GM19438 (cell line): ENCODE results near the gene TGFB1.
A peak's percentile ranks its signal among the peaks of the same experiment; 100 is the strongest.

Source experiments
- ATAC-seq: cut with Tn5 transposase; IDR thresholded peaks from one replicate; pipeline ENCODE4 v1.9.1; 2021; ENCODE audit warnings: low read depth; ENCODE audit not compliant: unreplicated experiment

Gene TGFB1

DNA sequence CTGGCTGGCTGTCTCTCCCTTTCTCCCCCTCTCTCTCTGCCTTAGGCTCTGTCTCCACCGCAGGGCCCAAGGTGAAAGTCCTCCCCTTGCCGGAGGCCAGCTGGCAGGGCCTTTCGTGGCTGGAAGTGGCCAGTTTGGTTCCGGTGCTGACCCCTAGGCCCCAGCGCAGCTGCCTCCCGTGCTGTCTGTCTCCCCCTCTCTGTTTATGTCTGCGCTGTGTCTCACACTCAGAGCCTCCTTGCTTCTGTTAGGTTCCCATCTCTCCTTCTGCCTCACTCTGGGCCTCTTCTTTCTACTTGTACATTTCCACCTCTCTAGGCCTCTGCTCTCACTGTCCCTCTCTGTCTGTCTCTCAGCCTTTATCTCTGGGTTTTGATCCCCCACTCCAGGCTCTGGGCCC, 30.7 kb downstream of the TGFB1 start:
- ATAC-seq, result no peak

DNA sequence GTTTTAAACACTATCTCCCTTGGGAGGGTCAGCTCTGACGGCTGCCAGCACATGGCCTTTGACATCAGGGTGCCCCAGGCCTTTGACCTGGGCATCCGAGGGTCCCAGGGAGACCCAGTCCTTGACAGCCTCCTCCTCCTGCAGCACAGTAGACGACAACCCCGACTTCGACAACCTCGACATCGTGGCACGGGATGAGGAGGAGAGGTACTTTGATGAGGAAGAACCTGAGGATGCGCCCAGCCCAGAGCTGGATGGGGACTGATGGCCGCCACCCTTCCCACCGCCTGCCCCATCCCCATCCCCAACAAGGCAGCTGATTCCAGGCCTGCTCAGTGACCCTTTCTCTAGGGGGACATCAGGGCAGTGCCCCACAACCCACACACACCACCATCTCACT, 31.3 kb downstream of the TGFB1 start:
- no peak for ATAC-seq

DNA sequence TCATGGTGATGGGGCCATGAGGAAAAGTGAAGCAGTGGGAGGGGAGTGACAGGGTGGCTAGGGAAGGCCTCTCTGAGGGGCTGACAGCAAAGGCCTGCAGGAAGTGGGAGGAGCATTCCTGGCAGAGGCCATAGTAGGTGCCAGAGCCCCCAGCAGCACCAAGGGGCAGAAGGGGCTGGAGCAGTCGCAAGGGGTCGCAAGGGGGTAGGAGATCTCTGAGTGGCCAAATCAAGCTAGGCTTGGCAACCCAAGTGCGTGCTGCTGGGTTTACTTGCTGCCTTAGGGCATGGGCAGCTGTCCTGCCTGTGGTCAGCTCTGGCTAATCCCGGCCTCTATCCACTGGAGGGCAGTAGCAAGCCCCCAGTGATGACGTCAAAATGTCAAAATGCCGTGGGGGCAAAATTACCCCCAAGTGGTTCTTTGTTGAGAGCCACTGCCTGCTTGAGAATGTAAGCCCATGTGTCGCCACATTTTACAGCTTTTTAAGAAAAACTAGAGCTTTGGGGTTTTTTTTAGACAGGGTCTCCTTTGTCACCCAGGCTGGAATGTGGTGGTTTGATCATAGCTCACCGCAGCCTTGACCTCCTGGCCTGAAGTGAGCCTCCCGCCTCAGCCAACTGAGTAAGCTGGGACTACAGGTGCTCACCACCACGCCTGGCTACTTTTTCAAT, 32.0 kb downstream of the TGFB1 start:
- no peak for ATAC-seq

DNA sequence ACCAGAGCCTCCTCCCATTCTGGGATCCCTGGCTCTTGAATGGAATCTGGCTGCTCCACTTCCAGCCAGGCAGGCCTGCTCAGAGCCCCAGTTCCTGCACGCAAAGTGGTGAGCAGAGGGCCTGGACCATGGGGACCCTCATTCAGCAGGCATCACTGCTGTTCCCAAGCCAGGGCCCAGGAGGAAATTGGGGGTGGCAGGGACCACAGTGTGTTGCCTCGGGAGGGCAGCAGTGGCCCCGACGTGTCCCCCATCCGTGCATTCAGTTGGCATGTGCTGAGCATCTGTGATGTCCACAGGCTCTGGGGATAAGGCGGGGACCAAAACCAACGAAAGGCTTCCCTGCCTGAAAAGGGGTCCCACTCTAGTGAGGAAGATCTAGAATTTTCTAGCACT, 32.5 kb downstream of the TGFB1 start:
- no peak for ATAC-seq

DNA sequence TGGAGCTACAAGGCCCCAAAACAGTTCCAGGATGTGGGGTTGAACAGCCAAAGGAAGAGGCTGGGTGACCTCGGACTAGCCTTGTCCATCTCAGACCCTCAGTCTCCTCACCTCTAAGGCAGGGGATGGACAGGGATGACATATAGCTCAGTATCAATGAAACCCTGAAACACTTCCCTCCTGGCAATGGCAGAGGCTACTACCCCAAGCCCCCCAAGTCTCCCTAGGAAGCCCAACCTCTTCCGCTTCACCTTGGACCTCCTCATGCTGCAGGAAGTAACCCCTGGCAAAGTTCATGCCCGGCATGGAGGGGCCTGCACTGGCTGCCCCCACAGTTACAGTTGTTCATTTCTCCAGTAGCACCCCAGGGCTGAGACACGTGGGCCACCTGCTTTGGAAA, 33.2 kb downstream of the TGFB1 start:
- ATAC-seq, result no peak

DNA sequence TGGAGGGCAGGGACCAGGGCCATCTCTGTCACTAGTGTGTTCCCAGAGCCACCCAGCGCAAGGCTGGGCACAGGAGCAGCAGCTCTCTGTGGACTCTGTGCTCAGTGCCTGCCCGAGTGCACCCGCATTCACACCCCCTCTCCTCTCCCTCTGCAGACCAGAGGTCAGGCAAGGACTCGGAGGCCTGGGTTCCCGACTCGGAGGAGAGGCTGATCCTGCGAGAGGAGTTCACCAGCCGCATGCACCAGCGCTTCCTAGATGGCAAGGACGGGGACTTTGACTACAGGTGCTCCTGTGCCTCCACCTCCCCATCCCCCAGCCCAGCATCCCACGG, 33.6 kb downstream of the TGFB1 start:
- no peak for ATAC-seq

DNA sequence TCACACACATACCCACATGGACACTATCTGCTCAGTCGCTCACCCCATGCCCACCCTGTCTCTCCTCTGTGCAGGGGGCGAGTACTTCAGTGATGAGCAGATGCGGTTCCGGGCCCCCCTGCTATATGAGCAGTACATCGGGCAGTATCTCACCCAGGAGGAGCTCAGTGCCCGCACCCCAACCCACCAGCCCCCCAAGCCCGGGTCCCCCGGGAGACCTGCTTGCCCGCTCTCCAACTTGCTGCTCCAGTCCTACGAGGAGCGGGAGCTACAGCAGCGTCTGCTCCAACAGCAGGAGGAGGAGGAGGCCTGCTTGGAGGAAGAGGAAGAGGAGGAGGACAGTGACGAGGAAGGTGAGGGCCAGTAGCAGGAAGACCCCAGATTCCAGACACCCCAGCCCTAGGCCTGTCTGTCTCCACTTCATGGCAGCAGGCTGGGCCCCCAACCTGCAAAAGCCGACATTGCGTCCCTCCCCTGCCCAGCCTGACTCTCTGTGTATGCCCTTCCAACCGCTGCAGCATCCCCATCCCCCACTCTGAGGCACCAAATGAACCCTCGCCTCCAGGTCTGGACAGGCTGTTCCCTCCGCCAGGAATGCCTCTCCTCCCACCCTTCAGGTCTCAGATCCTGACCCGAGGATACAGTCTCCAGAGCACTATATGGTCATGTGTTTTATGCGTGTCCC, 34.1 kb downstream of the TGFB1 start:
- ATAC-seq, result no peak

DNA sequence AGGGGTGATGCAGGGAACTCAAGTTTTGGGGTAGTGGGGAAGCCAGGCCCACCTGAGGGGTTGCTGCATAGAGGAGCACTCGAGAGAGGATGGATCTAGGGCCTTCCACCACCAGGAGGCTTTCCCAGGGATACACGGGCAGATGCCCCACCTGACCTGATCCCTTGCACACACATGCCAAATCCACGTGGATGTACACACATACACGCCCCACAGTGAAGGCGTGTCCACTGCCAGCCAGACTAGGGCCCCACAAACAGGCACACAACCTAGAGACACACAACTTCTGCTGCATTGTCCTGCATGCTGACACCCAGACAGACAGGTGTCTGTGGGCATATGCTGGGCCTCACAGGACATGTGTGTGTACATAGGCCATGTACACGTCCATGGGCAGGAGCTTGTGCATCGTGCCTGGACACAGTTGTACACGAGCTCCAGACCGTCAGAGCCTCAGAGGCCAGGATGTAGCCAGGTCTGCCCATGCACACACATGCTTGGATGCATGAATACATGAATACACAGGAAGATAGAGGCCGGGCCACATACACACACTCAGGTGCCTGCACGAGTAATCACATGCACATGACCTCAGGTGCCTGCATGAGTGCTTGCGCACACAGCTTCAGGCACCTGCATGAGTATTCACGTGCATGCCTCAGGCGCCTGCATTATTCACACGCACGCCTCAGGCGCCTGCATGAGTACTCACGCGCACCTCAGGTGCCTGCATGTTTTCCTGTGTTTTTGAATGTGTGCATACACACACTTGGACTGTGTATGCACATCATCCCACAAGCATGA, 34.8 kb downstream of the TGFB1 start:
- no peak for ATAC-seq

DNA sequence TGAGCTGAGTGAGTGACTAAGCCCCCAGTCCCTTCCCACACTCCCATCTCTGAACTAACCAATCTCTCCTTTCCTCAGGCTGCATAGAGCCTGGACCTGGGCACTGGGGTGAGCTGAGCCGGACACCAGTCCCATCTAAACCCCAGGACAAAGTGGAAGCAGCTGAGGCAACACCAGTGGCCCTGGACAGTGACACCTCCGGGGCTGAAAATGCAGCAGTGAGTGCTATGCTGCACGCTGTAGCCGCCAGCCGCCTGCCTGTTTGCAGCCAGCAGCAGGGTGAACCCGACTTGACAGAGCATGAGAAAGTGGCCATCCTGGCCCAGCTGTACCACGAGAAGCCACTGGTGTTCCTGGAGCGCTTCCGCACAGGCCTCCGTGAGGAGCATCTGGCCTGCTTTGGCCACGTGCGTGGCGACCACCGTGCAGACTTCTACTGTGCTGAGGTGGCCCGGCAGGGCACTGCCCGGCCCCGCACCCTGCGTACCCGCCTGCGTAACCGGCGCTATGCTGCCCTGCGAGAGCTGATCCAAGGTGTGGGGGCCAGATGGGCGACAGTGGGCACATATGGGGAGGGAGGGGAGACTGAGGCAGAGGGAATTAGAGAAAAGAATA, 37.3 kb downstream of the TGFB1 start:
- no peak for ATAC-seq

DNA sequence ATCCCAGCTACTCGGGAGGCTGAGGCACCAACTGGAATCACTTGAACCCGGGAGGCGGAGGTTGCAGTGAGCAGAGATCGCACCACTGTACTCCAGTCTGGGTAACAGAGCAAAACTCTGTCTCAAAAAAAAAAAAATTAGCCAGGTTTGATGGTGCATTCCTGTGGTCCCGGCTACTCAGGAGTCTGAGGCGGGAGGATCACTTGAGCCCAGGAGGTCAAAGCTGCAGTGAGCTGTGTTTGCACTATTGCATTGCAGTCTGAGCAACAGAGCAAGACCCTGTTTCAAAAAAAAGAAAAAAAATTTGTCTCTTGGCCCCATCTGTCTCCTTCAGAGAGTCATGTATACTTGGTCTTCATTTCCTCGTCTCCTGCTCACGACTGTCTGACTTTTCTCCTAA, 42.1 kb downstream of the TGFB1 start:
- ATAC-seq, result no peak

DNA sequence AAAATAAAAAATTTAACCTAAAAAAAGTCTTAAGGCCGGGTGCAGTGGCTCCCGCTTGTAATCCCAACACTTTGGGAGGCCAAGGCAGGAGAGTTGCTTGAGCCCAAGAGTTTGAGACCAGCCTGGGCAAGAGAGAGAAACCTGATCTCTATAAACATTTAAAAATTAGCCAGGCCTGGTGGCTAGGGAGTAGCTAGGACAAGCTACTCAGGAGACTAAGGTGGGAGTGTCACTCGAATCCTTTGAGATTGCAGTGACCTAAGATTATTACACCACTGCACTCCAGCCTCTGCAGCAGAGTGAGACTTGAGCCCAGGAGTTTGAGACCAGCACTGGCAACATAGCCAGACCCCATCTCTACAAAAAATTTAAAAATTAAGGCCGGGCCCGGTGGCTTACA, 42.6 kb downstream of the TGFB1 start:
- no peak for ATAC-seq

DNA sequence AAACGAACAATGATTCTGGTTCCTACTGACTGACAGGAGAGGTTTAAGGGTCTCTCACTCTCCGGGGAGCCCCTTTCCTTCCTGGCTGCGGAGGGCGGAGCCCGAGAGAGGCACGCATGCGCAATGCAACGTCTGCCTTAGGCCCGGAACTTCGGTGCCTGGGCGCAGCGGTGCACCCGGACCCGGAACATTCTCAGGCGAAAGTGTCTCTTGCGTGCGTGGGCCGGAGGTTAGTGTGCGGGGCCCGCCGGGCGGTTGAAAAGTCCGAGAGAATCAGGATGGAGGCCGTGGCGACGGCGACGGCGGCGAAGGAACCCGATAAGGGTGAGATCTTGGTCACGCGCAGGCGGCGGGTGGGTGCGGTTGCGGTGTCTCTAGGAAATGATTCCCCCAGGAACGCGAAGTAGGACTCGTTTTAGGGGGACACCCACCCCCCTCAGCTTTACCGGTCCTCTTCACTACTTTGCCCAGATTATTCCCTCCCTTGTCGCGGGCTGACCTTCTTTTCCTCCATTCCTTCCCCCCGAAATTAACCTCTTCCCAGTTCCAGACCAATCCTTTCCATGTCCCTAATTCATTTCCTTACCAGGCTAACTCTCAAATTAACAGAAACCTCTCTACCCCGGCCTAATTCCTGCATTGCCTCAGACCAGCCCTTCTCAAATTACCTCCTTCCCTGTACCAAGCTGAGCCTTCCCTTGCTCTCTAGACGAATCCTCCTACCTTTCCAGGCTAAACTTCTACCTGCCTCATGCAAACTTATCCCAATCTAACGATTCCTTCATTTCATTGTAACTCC, 43.5 kb downstream of the TGFB1 start, which contains the start of gene CCDC97:
TSS of gene CCDC97 (plus strand) at position 140 of the 799 bp plus-strand sequence. CDS start at position 279, 139 bp downstream.
- ATAC-seq, result peak; percentile 73

DNA sequence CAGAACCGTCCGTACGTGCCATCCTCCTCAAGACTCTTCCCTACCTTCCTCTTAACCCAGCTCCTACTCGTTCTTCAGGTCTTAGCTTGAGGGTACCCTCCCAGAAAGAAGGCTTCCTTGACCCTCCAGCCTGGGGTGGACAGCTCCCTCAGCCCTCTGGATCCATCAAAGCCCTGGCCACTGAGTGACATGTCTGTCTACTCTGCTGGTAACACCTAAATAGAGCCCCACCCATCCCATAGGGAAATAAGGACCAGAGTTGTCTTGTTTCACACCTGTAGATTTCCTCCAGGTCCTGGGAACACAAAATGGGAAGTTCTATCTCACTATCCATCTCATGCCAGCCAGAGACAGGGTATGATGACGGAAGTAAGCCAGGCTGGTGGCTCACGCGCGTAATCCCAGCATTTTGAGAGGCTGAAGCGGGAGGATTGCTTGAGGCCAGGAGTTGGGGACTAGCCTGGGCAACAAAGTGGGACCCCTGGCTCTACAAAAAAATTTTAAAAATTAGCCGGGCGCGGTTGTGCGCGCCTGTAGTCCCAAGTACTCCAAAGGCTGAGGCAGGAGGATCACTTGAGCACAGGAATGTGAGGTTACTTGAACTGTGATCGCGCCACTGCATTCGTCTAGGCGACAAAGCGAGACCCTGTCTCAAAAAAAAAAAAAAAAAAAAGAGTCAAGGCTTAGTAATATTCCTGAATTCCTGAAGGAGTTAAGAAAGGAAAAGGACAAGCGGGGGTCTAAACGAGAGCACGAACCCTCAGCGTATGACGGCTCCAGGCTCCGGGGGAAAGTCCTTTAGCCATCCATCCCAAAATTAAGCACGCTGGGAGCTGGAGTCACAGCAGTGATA, 44.3 kb downstream of the TGFB1 start:
- ATAC-seq, result no peak

DNA sequence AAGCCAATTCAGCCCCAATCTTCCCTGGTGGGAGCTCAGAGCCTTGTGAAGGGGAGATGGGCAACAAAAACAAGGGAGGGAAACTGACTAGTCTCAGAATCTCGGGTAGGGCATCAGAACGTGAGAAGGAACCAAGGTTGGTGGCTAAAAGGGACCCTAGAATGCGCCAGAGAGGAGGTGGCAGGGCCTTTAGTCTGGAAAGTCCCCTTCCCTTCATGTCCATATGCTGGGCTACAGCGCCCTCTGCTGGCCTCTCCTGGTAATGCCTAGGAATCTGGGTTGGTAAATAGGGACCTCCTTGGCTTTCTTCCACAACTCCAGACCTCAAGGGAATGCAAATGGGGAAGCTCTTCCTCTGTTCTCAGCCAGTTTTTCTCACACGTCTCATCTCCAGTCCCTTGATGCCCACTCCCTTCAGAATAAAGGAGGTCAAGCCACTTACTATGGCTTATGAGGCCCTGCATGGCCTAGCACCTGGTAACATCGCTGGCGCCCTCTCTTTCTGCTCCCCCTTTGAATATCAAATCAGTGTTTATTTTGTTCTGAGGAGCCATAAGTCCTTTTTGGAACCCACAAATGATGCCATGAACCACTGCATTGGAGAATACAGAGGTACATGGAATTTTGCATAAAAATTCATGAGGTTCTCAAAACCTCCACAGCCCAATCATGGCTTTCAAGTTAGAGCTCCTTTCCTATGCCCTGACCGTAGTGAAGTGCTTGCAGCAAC, 45.1 kb downstream of the TGFB1 start:
- ATAC-seq, result no peak

DNA sequence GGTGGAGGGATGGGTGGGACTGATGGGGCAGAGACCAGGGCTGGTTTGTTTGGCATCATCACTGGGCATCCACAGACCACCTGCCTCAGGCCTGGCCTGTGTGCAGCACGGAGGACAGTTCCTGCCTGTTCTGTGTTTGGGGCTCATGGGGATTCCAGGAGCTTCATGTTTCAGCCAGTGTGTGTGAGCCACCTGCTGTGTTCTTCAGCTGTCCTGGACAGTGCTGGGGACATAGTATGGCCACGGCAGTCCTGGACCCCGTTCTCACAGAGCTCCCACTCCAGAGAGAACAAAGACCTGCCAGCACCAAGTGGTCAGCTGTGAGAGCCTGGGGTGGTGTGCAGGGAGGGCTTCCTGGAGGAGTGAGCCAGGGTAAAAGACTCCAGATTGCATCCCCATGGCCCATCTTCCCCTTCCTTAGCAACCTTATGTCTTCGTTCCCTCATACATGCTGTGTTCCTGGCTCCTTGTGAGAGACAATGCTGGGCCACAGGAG, 45.7 kb downstream of the TGFB1 start:
- no peak for ATAC-seq

DNA sequence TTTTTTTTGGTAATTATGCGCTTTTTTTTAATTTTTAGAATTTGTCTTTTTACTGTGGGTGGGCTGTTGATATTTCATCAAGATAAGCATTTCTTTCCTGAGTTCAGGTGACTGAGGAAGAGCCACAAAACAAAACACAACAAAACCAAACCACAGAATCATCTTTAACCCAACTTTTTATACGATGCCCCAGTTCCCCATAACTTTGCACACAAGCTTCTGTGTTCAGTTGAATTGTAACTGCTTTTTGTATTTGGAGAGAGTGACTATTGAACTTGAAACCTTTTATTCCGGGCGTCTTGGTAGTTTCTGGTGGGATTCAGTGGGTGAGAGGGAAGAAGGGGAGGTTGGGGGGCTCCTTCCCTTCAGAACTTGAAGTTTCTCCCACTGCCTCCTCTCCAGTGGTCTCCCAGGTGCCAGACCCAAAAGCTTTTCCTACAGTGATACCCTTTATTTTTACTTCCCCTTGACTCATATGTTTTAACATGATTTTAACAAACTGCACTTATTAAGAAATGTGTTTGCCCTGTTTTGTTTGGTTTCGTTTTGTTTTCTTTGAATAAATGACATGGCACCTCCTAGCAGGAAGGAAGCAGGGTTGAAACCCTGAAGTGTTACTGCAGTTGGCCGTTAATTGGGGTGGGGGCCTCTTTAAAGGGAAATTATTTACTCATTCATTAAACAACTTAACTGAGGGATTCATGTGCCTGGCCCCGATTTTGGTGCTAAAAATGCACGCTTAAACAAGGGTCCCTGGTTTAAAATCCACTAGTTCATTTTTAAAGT, 46.4 kb downstream of the TGFB1 start:
- ATAC-seq, result no peak

DNA sequence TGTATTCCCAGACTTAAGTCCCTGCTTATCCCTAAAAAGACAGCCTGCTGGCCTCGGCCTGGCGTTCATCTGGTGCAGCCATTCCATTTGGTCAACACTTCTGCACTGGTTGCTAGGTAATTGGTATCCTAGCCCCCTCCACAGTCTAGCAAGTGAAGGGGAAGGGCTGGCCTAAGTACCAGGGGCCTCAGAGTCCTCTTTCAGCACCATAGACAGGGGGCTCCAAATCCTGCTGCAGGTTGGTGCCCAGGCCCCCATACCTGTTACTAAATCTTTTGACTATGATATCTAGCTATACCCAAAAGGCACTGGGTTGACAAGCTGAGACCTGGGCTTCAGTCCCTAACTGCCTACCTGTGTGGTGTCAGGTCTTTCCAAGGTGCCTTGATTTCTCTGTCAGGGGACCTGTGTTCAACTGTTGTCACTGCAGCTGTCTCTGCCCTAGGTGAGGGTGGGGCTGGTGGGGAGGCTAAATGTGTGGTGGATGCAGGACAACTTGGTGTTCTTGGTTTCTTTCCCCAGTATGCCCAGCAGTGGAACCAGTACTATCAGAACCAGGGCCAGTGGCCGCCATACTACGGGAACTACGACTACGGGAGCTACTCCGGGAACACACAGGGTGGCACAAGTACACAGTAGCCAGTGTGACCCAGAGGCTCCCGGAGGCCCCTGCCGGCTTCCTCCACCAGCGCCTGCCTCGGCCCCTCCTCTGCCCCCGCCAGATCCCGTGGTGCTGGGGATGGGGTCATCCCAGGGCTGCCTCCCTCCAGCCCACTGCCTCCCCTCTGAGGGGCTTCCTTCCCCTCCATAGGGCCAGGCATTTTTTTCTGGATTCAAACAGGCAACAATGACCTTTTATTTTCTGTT, 47.6 kb downstream of the TGFB1 start:
- no peak for ATAC-seq
